Stimulated activated CD8-positive, alpha-beta memory T cell treated with anti-CD3 and anti-CD28 coated beads, Interleukin-2, amount 100 ng/mL, for 1 hour (primary cell): Measurements from ENCODE around the gene U2AF2.
A peak's percentile ranks its signal among the peaks of the same experiment; 100 is the strongest.

ENCODE experiments used
- DNase-seq, 2 donors: peaks; one replicate each; pipeline ENCODE4 v3.0.0-alpha.2; 2020; ENCODE audit warnings: low read depth in 2 of 2

The U2AF2 gene

GRCh38 chr19:55689411-55690108, 34.7 kb downstream of the U2AF2 start:
- no peak for DNase-seq

- no peak for DNase-seq
Observed at GRCh38 chr19:55690109-55690768, 35.4 kb downstream of the U2AF2 start.

- no peak for DNase-seq
Observed at GRCh38 chr19:55690769-55691545, 36.1 kb downstream of the U2AF2 start.

GRCh38 chr19:55691561-55692481, 37.0 kb downstream of the U2AF2 start:
- DNase-seq, result no peak

- DNase-seq, result no peak
Observed at GRCh38 chr19:55692681-55693081, 37.8 kb downstream of the U2AF2 start.

GRCh38 chr19:55693336-55693974, 38.6 kb downstream of the U2AF2 start:
- no peak for DNase-seq

- DNase-seq, result no peak
Observed at GRCh38 chr19:55694241-55694655, 39.4 kb downstream of the U2AF2 start.

GRCh38 chr19:55694656-55695491, 40.0 kb downstream of the U2AF2 start:
- no peak for DNase-seq

- no peak for DNase-seq
Observed at GRCh38 chr19:55695511-55696290, 40.9 kb downstream of the U2AF2 start.

- no peak for DNase-seq
Observed at GRCh38 chr19:55696301-55697068, 41.6 kb downstream of the U2AF2 start.

GRCh38 chr19:55697069-55697440, 42.2 kb downstream of the U2AF2 start:
- no peak for DNase-seq

GRCh38 chr19:55697698-55698097, 42.9 kb downstream of the U2AF2 start:
- no peak for DNase-seq

- no peak for DNase-seq
Observed at GRCh38 chr19:55698256-55698655, 43.4 kb downstream of the U2AF2 start.

- DNase-seq, result no peak
Observed at GRCh38 chr19:55699221-55699620, 44.4 kb downstream of the U2AF2 start.

GRCh38 chr19:55700813-55701212, 46.0 kb downstream of the U2AF2 start:
- no peak for DNase-seq

- no peak for DNase-seq
Observed at GRCh38 chr19:55702131-55702627, 47.3 kb downstream of the U2AF2 start.

- peak; percentile 5 to 22 for DNase-seq
Observed at GRCh38 chr19:55703790-55704215, 49.0 kb downstream of the U2AF2 start.

- no peak for DNase-seq
Observed at GRCh38 chr19:55704494-55705245, 49.8 kb downstream of the U2AF2 start.
